Neural cell (in vitro differentiated cells): ENCODE data around the gene SMNDC1. TPM values are rescaled to one million over a fixed set of nuclear protein-coding genes. Genes with fewer than 3 reads are reported as not detected.

Experiments
- H2AFZ ChIP-seq: fragments of 200-600, 300-800 bp; sonication (generic), shearing (Covaris generic); 2 replicates; pipeline ENCODE4 v1.6.0; 2014; ENCODE audit warnings: low read depth, mild to moderate bottlenecking, antibody characterized with exemption, low read length, moderate library complexity
- H3F3A ChIP-seq: fragments of 200-600 bp; shearing (Covaris generic); 2 replicates; pipeline ENCODE4 v1.6.1; 2016; ENCODE audit warnings: mild to moderate bottlenecking, moderate library complexity, mixed read lengths, antibody characterized with exemption, low read length; ENCODE audit not compliant: insufficient read depth, poor library complexity, severe bottlenecking
- H3K27ac ChIP-seq: fragments of 200-600, 300-800 bp; sonication (generic), shearing (Covaris generic); 2 replicates; pipeline ENCODE4 v1.5.1; 2014; ENCODE audit warnings: mild to moderate bottlenecking, low read length, moderate library complexity
- H3K27me3 ChIP-seq: fragments of 300-800, 200-600 bp; sonication (generic), shearing (Covaris generic); 2 replicates; pipeline ENCODE4 v1.6.0; 2014; ENCODE audit warnings: mild to moderate bottlenecking, low read depth, low read length, moderate library complexity; ENCODE audit not compliant: insufficient read depth
- H3K36me3 ChIP-seq: fragments of 300-800, 200-600 bp; sonication (generic), shearing (Covaris generic); 2 replicates; pipeline ENCODE4 v1.5.1; 2014; ENCODE audit warnings: mild to moderate bottlenecking, antibody characterized with exemption, low read length, moderate library complexity; ENCODE audit not compliant: insufficient read depth
- H3K4me2 ChIP-seq: fragments of 300-800, 200-600 bp; sonication (generic), shearing (Covaris generic); 2 replicates; pipeline ENCODE4 v1.6.0; 2014; ENCODE audit warnings: mild to moderate bottlenecking, low read length
- H3K4me3 ChIP-seq: fragments of 300-800, 200-600 bp; sonication (generic), shearing (Covaris generic); 2 replicates; pipeline ENCODE4 v1.5.1; 2014; ENCODE audit warnings: mild to moderate bottlenecking, low read length, moderate library complexity
- H3K79me2 ChIP-seq: fragments of 200-600 bp; shearing (Covaris generic); replicated peaks from 2 replicates; pipeline ENCODE4 v1.6.0; 2014; ENCODE audit warnings: mild to moderate bottlenecking, low read length, moderate library complexity; ENCODE audit not compliant: insufficient read depth
- H3K9ac ChIP-seq: fragments of 300-800, 200-600 bp; sonication (generic), shearing (Covaris generic); 2 replicates; pipeline ENCODE4 v1.6.1; 2016; ENCODE audit warnings: mild to moderate bottlenecking, low read length, mixed read lengths
- H3K9me2 ChIP-seq: fragments of 200-600 bp; shearing (Covaris generic); 2 replicates; pipeline ENCODE4 v1.6.1; 2016; ENCODE audit warnings: mild to moderate bottlenecking, low read length, mixed read lengths; ENCODE audit not compliant: insufficient read depth
- H3K9me3 ChIP-seq: fragments of 200-600, 300-800 bp; sonication (generic), shearing (Covaris generic); 2 replicates; pipeline ENCODE4 v1.6.1; 2016; ENCODE audit warnings: mild to moderate bottlenecking, mixed run types, low read length, moderate library complexity, mixed read lengths
- H4K20me1 ChIP-seq: fragments of 200-600 bp; shearing (Covaris generic); 2 replicates; pipeline ENCODE4 v1.6.1; 2016; ENCODE audit warnings: mild to moderate bottlenecking, mixed run types; ENCODE audit not compliant: insufficient read depth
- EP300 ChIP-seq: fragments of 450-650 bp; conservative IDR thresholded peaks from 2 replicates; pipeline ENCODE4 v1.6.1; 2014; ENCODE audit warnings: antibody characterized with exemption, mild to moderate bottlenecking, moderate library complexity; ENCODE audit not compliant: poor library complexity, severe bottlenecking
- EZH2 ChIP-seq: fragments of 200-600, 300-800 bp; shearing (Covaris generic), sonication (generic); IDR thresholded peaks from 2 replicates; pipeline ENCODE4 v1.6.1; 2014; ENCODE audit warnings: antibody characterized with exemption, low read length, borderline replicate concordance, mild to moderate bottlenecking; ENCODE audit not compliant: insufficient read depth, poor library complexity, severe bottlenecking
- MXI1 ChIP-seq: fragments of 450-650 bp; conservative IDR thresholded peaks from 2 replicates; pipeline ENCODE4 v1.6.1; 2014; ENCODE audit warnings: antibody characterized with exemption, mild to moderate bottlenecking; ENCODE audit not compliant: poor library complexity, severe bottlenecking
- POLR2AphosphoS5 ChIP-seq: IDR thresholded peaks from 2 replicates; pipeline ENCODE4 v1.6.1; 2012
- RAD21 ChIP-seq: fragments of 450-650 bp; conservative IDR thresholded peaks from 2 replicates; pipeline ENCODE4 v1.6.1; 2014; ENCODE audit warnings: antibody characterized with exemption, mild to moderate bottlenecking, moderate library complexity
- REST ChIP-seq: IDR thresholded peaks from 2 replicates; pipeline ENCODE4 v1.6.1; 2012; ENCODE audit warnings: borderline replicate concordance
- SMC3 ChIP-seq: fragments of 450-650 bp; conservative IDR thresholded peaks from 2 replicates; pipeline ENCODE4 v1.6.1; 2014; ENCODE audit warnings: antibody characterized with exemption, mild to moderate bottlenecking, moderate library complexity; ENCODE audit not compliant: poor library complexity
- TAF1 ChIP-seq: IDR thresholded peaks from 2 replicates; pipeline ENCODE4 v1.6.1; 2012; ENCODE audit warnings: low read depth
- polyA plus RNA-seq: library from polyadenylated mRNA; depleted of rRNA; stranded (reverse); fragments of >200 nt; gene quantifications from 2 replicates; pipeline ENCODE4 v1.2.3, GENCODE V29; 2014
- TF ChIP-seq, protein P1 (sequence below): fragments of 450-650 bp; IDR thresholded peaks from 2 replicates; pipeline ENCODE4 v1.5.1; 2014; ENCODE audit warnings: antibody characterized with exemption, mild to moderate bottlenecking, moderate library complexity; ENCODE audit not compliant: poor library complexity, severe bottlenecking

The SMNDC1 gene
- polyA plus RNA-seq, 1 donor from 2014 or later, result 25.9 TPM

DNA sequence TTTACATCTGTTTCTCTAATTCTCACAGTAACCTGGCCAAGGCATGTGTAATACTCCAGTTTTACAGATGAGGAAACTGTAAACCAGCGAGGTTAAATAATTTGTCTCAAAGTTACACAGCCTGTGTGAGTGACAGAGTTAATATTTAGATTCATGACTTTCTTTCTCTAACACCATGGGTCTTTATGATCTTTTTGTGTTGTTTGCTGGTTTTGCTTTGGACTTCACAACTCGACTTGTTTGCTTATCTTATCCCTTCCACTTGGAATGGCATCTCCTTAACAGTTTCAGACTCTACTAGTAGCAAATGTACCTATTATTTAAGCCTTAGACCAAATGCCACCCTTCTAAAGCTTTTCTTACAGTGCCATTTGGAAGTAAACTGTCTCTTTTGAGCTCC lies 62.9 kb downstream of the SMNDC1 start:
- Histone ChIP-seq H3F3A (no peaks in the 10 kb centered on the region), H3K27me3 (no peaks in the 10 kb centered on the region), H2AFZ (no peak overlapping the region), H3K79me2 (peaks cover 21% of the 10 kb centered on the region), H3K36me3 (no peaks in the 10 kb centered on the region), H4K20me1 (no peaks in the 10 kb centered on the region), H3K27ac (no peak overlapping the region), H3K9me3 (no peaks in the 10 kb centered on the region), H3K9me2 (no peaks in the 10 kb centered on the region), H3K4me2 (no peak overlapping the region), H3K4me3 (no peak overlapping the region), H3K9ac (no peak overlapping the region)
- no peak for TF ChIP-seq POLR2AphosphoS5
- no peak for TF ChIP-seq SMC3
- TF ChIP-seq EP300, result no peak
- TF ChIP-seq EZH2, result no peak
- no peak for TF ChIP-seq MXI1
- no peak for TF ChIP-seq RAD21

DNA sequence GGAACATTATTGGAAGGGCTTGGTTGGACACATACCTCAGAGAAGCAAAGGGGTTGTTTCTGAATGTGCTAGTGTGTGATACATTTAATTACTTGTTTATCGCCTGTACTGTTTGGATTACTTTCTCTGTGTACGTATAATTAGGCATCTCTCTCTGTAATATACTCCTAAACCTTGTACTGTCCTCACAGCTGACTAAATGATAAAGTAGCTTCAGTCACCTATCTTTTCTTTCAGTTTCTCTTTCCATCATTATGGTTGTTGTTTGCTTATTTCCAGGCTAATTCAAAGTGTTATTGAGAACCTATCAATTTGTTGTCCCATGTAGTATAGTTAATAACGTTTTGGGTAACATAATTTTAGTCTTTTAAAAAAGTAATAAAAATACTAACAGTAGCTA lies 63.3 kb downstream of the SMNDC1 start:
- no peaks in the 10 kb centered on the region for H3K36me3 ChIP-seq
- peaks cover 24% of the 10 kb centered on the region for H3K79me2 ChIP-seq
- H3F3A ChIP-seq, result no peaks in the 10 kb centered on the region
- H3K4me2 ChIP-seq, result no peak overlapping the region
- H3K27me3 ChIP-seq, result no peaks in the 10 kb centered on the region
- no peak overlapping the region for H3K27ac ChIP-seq
- no peak overlapping the region for H3K4me3 ChIP-seq
- H3K9me3 ChIP-seq, result no peaks in the 10 kb centered on the region
- no peak overlapping the region for H2AFZ ChIP-seq
- no peaks in the 10 kb centered on the region for H3K9me2 ChIP-seq
- TF ChIP-seq RAD21 (no peak), MXI1 (no peak), REST (no peak), EZH2 (no peak), TAF1 (no peak), SMC3 (no peak), POLR2AphosphoS5 (no peak), EP300 (no peak)
- TF ChIP-seq, protein P1, sequence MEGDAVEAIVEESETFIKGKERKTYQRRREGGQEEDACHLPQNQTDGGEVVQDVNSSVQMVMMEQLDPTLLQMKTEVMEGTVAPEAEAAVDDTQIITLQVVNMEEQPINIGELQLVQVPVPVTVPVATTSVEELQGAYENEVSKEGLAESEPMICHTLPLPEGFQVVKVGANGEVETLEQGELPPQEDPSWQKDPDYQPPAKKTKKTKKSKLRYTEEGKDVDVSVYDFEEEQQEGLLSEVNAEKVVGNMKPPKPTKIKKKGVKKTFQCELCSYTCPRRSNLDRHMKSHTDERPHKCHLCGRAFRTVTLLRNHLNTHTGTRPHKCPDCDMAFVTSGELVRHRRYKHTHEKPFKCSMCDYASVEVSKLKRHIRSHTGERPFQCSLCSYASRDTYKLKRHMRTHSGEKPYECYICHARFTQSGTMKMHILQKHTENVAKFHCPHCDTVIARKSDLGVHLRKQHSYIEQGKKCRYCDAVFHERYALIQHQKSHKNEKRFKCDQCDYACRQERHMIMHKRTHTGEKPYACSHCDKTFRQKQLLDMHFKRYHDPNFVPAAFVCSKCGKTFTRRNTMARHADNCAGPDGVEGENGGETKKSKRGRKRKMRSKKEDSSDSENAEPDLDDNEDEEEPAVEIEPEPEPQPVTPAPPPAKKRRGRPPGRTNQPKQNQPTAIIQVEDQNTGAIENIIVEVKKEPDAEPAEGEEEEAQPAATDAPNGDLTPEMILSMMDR, result no peak
- H3K9ac ChIP-seq, result no peak overlapping the region
- no peaks in the 10 kb centered on the region for H4K20me1 ChIP-seq

Other genes with a start within 250 kb of the SMNDC1 start
- 63.1 and 69.5 TPM in 2 replicates for gene MXI1, start 97.3 kb downstream of the SMNDC1 start, polyA plus RNA-seq
- gene DUSP5, start 193.0 kb upstream of the SMNDC1 start, polyA plus RNA-seq, result 1.2 and 2.2 TPM in 2 replicates